Gastroesophageal sphincter (tissue), 3 donors: ENCODE results near the gene LMAN1L.

Experiments
- CTCF ChIP-seq, 4 experiments: fragments of 200-600 bp in 2 of 4; fragments of 450-650 bp in 2 of 4; sonication (generic) in 1 of 4; IDR thresholded peaks; one replicate each; pipeline ENCODE4 v1.5.1; 2017 to 2019; ENCODE audit warnings: antibody characterized with exemption in 4 of 4, mild to moderate bottlenecking in 2 of 4, moderate library complexity in 2 of 4
- POLR2A ChIP-seq, 2 donors: fragments of 450-650 bp; IDR thresholded peaks; one replicate each; pipeline ENCODE4 v1.6.1; 2017; ENCODE audit warnings: antibody characterized with exemption in 2 of 2, mild to moderate bottlenecking in 2 of 2, moderate library complexity in 1 of 2

- TF ChIP-seq CTCF (IDR thresholded peaks at IDR 0.05) (no peak), POLR2A (IDR thresholded peaks at IDR 0.05) (no peak)
Measured at GRCh38 chr15:74864296-74864695, 51.7 kb downstream of the LMAN1L start.
